Skeletal muscle satellite cell (primary cell): ENCODE data around the gene CDHR3.
"Not testable (repeated sequence)": the region's sequence is repeated elsewhere in the genome, so short reads cannot be mapped to it uniquely, and the experiment has no call there.

Experiments
- H3K27me3 ChIP-seq: 2 replicates; pipeline ENCODE4 v1.7.0; 2013; ENCODE audit warnings: low read length; ENCODE audit not compliant: control insufficient read depth, insufficient read depth
- H3K36me3 ChIP-seq: 2 replicates; pipeline ENCODE4 v1.7.0; 2013; ENCODE audit warnings: mild to moderate bottlenecking, control low read depth, low read length; ENCODE audit not compliant: insufficient read depth
- H3K4me1 ChIP-seq: 2 replicates; pipeline ENCODE4 v1.7.0; 2013; ENCODE audit warnings: low read length; ENCODE audit not compliant: control insufficient read depth, insufficient read depth
- H3K4me2 ChIP-seq: 2 replicates; pipeline ENCODE4 v1.7.0; 2013; ENCODE audit warnings: mild to moderate bottlenecking, low read length
- H3K4me3 ChIP-seq: 2 replicates; pipeline ENCODE4 v1.7.0; 2013; ENCODE audit warnings: low read length
- H3K9ac ChIP-seq: 2 replicates; pipeline ENCODE4 v1.7.0; 2013; ENCODE audit warnings: mild to moderate bottlenecking, low read depth, low read length, moderate library complexity
- H3K9me3 ChIP-seq: replicated peaks from 2 replicates; pipeline ENCODE4 v1.7.0; 2013; ENCODE audit warnings: mild to moderate bottlenecking, control low read depth, low read length

CDHR3 gene

DNA sequence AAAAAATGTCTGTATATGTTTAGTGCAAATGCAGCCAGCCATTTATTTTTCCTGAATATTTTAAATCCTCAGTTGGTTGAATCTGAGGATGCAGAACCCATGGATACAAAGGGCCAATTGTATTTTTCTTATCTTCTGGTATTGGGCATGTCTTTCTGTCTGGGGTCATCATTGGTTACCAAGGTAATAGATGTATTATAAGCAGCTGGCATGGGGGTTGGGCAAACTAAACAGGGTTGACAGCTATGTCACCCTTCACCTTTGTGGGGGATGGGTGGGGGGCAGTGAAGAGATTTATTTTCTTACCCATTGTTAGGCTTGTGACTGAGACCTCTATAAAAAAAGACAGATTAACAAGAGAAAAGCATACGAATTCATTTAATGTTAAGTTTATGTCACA, 38.8 kb downstream of the CDHR3 start:
- H3K36me3 ChIP-seq = no peaks in the 10 kb centered on the region
- peaks cover 69% of the 10 kb centered on the region for H3K27me3 ChIP-seq
- H3K4me2 ChIP-seq = no peak overlapping the region
- no peak overlapping the region for H3K9ac ChIP-seq
- H3K9me3 ChIP-seq = no peaks in the 10 kb centered on the region
- H3K4me3 ChIP-seq = no peak overlapping the region
- no peaks in the 10 kb centered on the region for H3K4me1 ChIP-seq

DNA sequence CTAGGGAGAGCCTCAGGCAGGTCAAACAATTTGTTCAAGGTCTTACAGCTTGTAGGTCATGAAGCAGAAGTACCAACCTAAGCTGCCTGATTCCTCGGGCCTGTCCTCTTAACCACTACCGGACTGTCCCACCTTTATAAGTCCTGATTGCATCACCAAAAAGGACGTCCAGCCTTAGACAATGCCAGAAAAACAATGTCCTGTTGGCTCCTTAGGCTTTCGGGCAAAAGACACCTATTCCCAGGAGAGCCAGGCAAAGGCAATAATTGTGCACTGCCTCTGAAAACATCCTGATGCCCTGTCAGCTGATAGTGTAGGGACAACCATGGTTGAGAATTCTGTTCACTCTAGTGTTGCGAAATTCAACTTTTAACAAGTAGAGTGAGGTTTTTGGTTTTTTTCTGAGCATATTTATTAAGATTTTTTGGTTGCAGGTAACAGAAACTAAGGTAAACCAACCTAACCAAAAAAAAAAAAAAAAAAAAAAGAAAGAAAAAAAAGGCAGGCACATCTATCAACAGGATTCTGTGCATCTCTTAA, 40.5 kb downstream of the CDHR3 start:
- Histone ChIP-seq H3K36me3 (no peaks in the 10 kb centered on the region), H3K4me3 (no peak overlapping the region), H3K9ac (no peak overlapping the region), H3K4me2 (no peak overlapping the region), H3K9me3 (no peaks in the 10 kb centered on the region), H3K27me3 (peaks cover 52% of the 10 kb centered on the region), H3K4me1 (no peaks in the 10 kb centered on the region)

DNA sequence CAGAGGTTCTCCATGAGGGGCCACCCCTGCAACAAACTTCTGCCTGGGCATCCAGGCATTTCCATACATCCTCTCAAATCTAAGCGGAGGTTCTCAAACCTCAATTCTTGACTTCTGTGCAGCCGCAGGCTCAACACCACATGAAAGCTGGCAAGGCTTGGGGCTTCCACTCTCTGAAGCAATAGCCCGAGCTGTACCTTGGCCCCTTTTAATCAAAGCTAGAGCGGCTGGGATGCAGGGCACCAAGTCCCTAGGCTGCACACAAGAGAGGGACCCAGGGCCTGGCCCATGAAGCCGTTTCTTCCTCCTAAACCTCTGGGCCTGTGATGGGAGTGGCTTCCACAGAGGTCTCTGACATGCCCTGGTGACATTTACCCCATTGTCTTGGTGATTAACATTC, 43.8 kb downstream of the CDHR3 start:
- Histone ChIP-seq H3K4me1 (peaks cover 10% of the 10 kb centered on the region), H3K9ac (no peak overlapping the region), H3K9me3 (no peaks in the 10 kb centered on the region), H3K27me3 (peaks cover 33% of the 10 kb centered on the region), H3K4me2 (no peak overlapping the region), H3K4me3 (no peak overlapping the region), H3K36me3 (no peaks in the 10 kb centered on the region)

DNA sequence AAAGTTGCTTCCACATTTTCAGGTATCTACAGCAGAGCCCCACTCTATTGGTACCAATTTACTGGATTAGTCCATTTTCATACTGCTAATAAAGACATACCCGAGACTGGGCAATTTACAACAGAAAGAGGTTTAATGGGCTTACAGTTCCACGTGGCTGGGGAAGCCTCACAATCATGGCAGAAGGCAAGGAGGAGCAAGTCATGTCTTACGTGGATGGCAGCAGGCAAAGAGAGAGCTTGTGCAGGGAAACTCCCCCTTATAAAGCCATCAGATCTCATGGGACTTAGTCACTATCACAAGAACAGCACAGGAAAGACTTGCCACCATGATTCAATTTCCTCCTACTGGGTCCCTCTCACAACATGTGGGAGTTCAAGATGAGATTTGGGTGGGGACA, 44.7 kb downstream of the CDHR3 start:
- H3K36me3 ChIP-seq, H3K9ac ChIP-seq, H3K9me3 ChIP-seq, H3K4me2 ChIP-seq, H3K4me3 ChIP-seq: not testable (repeated sequence)
- Histone ChIP-seq H3K27me3 (peaks cover 26% of the 10 kb centered on the region), H3K4me1 (peaks cover 16% of the 10 kb centered on the region)

DNA sequence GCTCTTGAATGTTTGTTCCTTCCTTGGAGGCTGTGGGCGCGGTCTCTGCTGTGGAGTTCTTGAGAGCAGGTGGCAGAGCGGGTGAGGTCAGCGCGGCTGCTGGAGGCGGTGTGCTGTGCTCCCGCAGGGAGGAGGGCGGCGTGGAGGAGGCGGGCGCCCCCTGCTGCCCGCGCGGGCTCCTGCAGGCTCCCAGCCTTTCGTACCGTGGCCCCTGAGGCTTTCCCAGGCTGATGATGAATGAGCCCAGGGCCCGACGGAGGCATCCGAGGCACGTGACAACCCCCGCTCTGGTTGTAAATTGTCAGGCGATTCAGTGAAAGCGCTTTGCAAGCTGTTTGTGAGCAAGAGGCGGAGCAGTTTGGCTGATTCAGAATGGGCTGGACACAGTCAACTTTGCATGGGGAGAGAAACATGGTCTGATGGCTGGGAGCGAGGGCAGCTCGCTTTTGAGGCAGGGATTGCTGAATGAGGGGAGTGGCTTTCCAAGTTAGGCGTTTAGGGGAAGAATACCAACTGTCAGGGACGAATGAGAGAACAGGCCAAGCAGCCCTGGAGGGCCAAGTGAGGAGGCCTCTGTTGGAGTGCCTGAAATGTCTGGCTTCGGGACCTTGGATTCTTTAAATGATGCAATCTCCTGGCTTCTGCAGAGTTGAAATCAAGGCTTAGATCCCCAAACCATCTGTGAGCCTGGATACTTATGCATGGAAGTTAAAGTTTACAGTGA, 46.6 kb downstream of the CDHR3 start:
- H3K36me3 ChIP-seq = no peaks in the 10 kb centered on the region
- H3K4me2 ChIP-seq = peak overlapping the region; percentile 75
- peak overlapping the region; percentile 41 for H3K4me3 ChIP-seq
- no peaks in the 10 kb centered on the region for H3K9me3 ChIP-seq
- H3K27me3 ChIP-seq = peaks cover 20% of the 10 kb centered on the region
- H3K4me1 ChIP-seq = peaks cover 24% of the 10 kb centered on the region
- H3K9ac ChIP-seq = peak overlapping the region; percentile 5

DNA sequence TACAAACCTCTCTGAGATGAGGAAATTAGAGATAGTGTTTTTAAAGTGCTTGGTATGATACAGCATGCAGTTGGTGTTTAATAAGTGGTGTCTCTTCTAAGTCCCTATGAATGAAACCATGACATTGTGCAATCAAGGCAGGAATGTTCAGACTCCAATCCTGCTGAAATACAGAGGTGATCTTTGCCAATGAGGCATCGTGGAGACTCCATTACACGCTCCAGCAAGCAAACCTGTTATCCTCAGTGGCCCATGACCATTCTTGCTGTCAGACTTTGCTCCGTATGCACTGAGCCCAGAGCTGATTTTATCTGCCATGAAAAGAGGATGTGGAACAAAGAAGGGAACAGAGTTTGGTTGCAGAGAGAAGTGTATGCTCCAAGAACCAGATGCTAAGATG, 47.3 kb downstream of the CDHR3 start:
- H3K27me3 ChIP-seq = peaks cover 20% of the 10 kb centered on the region
- H3K4me3 ChIP-seq = no peak overlapping the region
- H3K9ac ChIP-seq = no peak overlapping the region
- H3K4me2 ChIP-seq = peak overlapping the region; percentile 75
- no peaks in the 10 kb centered on the region for H3K9me3 ChIP-seq
- peaks cover 24% of the 10 kb centered on the region for H3K4me1 ChIP-seq
- no peaks in the 10 kb centered on the region for H3K36me3 ChIP-seq

DNA sequence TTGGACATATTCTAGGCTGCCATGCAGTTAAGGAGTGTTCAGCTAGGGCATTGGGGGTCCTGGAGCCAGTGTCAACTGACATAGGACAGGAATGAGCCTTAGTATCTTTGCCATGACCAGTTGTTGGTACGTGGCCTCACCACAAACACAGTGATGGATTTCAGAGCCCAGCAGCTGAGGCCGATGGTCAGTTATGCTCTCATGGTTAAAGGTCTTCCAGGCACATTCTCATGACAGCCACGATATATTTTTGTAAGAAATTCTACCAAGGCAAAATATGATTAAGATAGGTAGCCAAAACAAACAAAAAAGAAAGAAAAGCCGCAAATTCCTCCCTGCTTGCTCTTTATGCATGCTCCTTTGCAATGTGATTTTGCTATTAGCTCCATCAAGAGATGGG, 47.8 kb downstream of the CDHR3 start:
- Histone ChIP-seq H3K4me3 (no peak overlapping the region), H3K9ac (no peak overlapping the region), H3K36me3 (no peaks in the 10 kb centered on the region), H3K4me2 (no peak overlapping the region), H3K27me3 (peaks cover 15% of the 10 kb centered on the region), H3K4me1 (peaks cover 24% of the 10 kb centered on the region), H3K9me3 (no peaks in the 10 kb centered on the region)

DNA sequence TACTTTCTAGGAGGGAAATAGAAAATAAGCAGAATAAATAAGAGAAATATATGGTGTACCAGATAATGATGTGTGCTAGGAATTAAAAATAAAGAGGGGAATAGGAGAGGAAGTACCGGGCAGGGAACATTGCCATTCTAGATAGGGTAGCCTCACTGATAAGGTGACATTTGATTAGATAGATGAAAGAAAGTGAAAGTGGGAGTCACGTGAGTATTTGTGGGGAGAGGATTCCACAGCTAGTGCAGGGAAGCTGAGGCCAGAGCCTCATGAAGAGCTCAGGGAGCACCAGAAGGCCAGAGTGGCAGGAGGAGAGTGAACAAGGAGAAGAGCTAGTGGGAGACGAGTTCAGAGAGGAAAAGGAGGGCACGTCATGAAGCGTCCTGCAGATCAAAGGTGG, 49.1 kb downstream of the CDHR3 start:
- H3K36me3 ChIP-seq = no peaks in the 10 kb centered on the region
- H3K9me3 ChIP-seq = no peaks in the 10 kb centered on the region
- H3K4me3 ChIP-seq = no peak overlapping the region
- H3K4me2 ChIP-seq = no peak overlapping the region
- H3K4me1 ChIP-seq = peaks cover 24% of the 10 kb centered on the region
- peaks cover 15% of the 10 kb centered on the region for H3K27me3 ChIP-seq
- H3K9ac ChIP-seq = no peak overlapping the region

DNA sequence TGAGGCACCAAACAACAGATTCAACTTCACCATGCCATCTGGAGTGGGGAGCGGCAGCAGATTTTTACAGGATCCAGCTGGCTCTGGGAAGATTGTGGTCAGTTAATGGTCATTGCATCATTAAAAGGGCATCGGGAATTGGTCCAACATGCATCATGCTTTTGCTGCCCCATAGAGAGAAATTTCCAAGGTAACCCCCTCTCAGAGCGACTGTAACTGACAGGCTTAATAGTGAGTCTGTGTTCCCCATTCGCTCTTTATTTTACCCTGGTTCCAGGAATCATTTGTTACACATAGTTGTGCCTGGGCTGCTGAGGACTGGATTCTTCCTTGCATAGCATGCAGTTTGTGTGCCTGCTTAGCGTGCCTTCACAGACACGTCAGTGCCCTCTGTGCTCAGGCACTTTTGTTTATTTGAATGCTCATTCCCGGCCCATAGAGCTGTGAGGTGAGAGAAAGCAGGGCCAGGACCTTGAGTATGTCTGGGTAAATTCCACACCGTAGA, 49.9 kb downstream of the CDHR3 start:
- H3K4me2 ChIP-seq = peak overlapping the region; percentile 58
- peak overlapping the region; percentile 11 for H3K9ac ChIP-seq
- no peaks in the 10 kb centered on the region for H3K9me3 ChIP-seq
- H3K27me3 ChIP-seq = peaks cover 15% of the 10 kb centered on the region
- H3K4me1 ChIP-seq = peaks cover 24% of the 10 kb centered on the region
- no peak overlapping the region for H3K4me3 ChIP-seq
- H3K36me3 ChIP-seq = no peaks in the 10 kb centered on the region

DNA sequence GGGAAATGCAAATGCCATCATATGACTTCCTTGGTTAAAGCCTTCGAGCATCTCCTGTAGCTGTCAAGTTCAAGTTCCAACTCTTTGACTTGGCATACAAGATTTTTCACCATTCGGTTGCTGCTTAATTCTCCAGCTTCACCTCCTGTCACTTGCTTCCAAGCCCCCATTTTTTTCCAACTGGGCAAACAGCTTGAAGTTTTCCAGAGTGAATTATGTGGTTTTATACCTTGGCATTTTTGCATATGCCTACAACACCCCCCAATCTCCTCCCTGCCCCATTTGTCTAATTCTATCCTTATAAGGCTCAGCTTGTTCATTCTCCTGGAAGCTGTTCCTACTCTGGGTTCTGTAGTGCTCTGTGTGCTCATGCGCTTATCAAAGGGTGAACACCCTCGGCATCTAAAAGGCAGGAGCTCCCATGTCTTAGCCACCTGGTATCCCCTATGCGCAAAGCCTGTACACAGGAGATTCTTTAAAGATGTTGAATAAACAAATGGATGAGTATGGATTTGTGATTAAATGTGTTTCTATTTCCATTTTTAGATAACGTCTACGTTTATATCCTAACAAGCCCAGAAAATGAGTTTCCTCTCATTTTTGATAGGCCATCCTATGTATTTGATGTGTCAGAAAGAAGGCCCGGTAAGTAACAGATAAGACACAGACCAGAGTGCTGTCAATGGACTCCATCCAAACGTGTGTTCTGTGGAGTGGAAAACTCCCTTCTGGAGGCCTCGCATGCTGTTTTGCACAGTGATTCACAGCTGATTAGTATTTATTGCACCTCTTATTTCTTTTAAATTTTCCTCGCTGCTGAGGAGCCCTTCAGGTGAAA, 52.5 kb downstream of the CDHR3 start:
- peaks cover 15% of the 10 kb centered on the region for H3K27me3 ChIP-seq
- H3K4me3 ChIP-seq = no peak overlapping the region
- H3K9ac ChIP-seq = no peak overlapping the region
- no peaks in the 10 kb centered on the region for H3K36me3 ChIP-seq
- no peak overlapping the region for H3K4me2 ChIP-seq
- no peaks in the 10 kb centered on the region for H3K9me3 ChIP-seq
- H3K4me1 ChIP-seq = peaks cover 14% of the 10 kb centered on the region

DNA sequence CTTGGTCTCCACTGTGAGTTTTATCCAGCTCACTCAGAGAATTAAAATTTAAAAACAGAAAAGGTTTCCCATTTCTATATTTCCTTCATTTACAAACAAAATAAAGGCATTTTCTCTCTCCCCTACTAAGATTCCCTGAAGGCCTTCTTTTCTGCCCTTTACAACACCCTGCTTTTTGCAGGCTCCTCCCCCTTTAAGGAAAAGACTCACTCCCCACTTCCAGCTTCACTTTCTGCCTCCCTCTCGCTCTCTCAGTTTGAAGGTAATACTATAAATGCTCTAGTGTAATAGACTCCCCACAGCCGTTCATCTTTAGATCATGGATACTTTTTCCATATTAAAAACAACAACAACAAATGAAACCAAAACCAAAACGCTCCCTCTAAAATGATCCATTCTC, 53.3 kb downstream of the CDHR3 start:
- Histone ChIP-seq H3K9ac (no peak overlapping the region), H3K27me3 (peaks cover 12% of the 10 kb centered on the region), H3K4me1 (peaks cover 14% of the 10 kb centered on the region), H3K4me2 (no peak overlapping the region), H3K36me3 (no peaks in the 10 kb centered on the region), H3K9me3 (no peaks in the 10 kb centered on the region), H3K4me3 (no peak overlapping the region)
